Peyer's patch (tissue), 4 donors: Measurements from ENCODE around the gene ATG7. TPM values are rescaled to one million over a fixed set of nuclear protein-coding genes. Genes with fewer than 3 reads are reported as not detected.
A peak's percentile ranks its signal among the peaks of the same experiment; 100 is the strongest.
"Not testable (repeated sequence)": the region's sequence is repeated elsewhere in the genome, so short reads cannot be mapped to it uniquely, and the experiment has no call there.

Experiments used
- DNase-seq, 3 donors: peaks; one replicate each; pipeline ENCODE4 v3.0.0-alpha.2; 2017 to 2019
- H3K27ac ChIP-seq, 4 donors: fragments of 200-600 bp; sonication (generic); one replicate each; pipeline ENCODE4 v1.5.1; 2016 to 2019
- H3K27me3 ChIP-seq, 2 donors: fragments of 200-600 bp; sonication (generic); one replicate each; pipeline ENCODE4 v1.5.1; 2019
- H3K36me3 ChIP-seq, 3 donors: fragments of 200-600 bp; sonication (generic); one replicate each; pipeline ENCODE4 v1.5.1; 2016 to 2019
- H3K4me1 ChIP-seq, 4 donors: fragments of 200-600 bp; sonication (generic); one replicate each; pipeline ENCODE4 v1.5.1; 2016 to 2019
- H3K4me3 ChIP-seq, 4 donors: fragments of 200-600 bp; sonication (generic); 1 replicate in 3 of 4; 2 replicates in 1 of 4; pipeline ENCODE4 v1.5.1; 2016 to 2019; ENCODE audit warnings: mild to moderate bottlenecking in 1 of 4
- H3K9me3 ChIP-seq, 4 donors: fragments of 200-600 bp; sonication (generic); one replicate each; pipeline ENCODE4 v1.5.1; 2016 to 2019; ENCODE audit warnings: mild to moderate bottlenecking in 1 of 4
- CTCF ChIP-seq, 6 experiments: fragments of 450-650 bp in 4 of 6; fragments of 200-600 bp in 2 of 6; sonication (generic) in 1 of 6; IDR thresholded peaks; one replicate each; pipeline ENCODE4 v1.5.1; 2017 to 2019; ENCODE audit warnings: antibody characterized with exemption in 6 of 6, mild to moderate bottlenecking in 3 of 6, moderate library complexity in 1 of 6
- POLR2A ChIP-seq, 2 donors: fragments of 450-650 bp; IDR thresholded peaks; one replicate each; pipeline ENCODE4 v1.5.1; 2017; ENCODE audit warnings: antibody characterized with exemption in 2 of 2, mild to moderate bottlenecking in 2 of 2, moderate library complexity in 2 of 2
- total RNA-seq, 4 donors: library from RNA; depleted of rRNA; stranded (reverse); fragments of >200 nt; gene quantifications; one replicate each; pipeline ENCODE4 v1.1.0, GENCODE V29; 2016

Gene ATG7
- total RNA-seq, 4 donors from 2014 or later, result 45.2 to 126 (median 70.8) TPM

GRCh38 chr3:11509173-11510000 is 237.2 kb downstream of the ATG7 start:
- DNase-seq, result peak in 2 of 3 donors; percentile 25 to 74
- Histone ChIP-seq H3K4me3 (no peak overlapping the region), H3K4me1 (peaks cover 0 to 23% (median 0%) of the 10 kb centered on the region in 4 donors), H3K27ac (peak overlapping the region; percentile 16 to 70 (median 50)), H3K9me3 (no peaks in the 10 kb centered on the region), H3K36me3 (no peaks in the 10 kb centered on the region), H3K27me3 (no peaks in the 10 kb centered on the region)
- no peak for TF ChIP-seq POLR2A (IDR thresholded peaks at IDR 0.05)
- TF ChIP-seq CTCF (IDR thresholded peaks at IDR 0.05), result peak in 2 of 6 experiments; percentile 9 to 19

GRCh38 chr3:11510001-11510340 is 237.8 kb downstream of the ATG7 start:
- no peak for DNase-seq
- Histone ChIP-seq H3K36me3 (no peaks in the 10 kb centered on the region), H3K4me1 (peaks cover 0 to 28% (median 0%) of the 10 kb centered on the region in 4 donors), H3K27me3 (no peaks in the 10 kb centered on the region), H3K9me3 (no peaks in the 10 kb centered on the region), H3K4me3 (no peak overlapping the region), H3K27ac (peak overlapping the region; percentile 1 to 70 (median 36))
- TF ChIP-seq POLR2A (IDR thresholded peaks at IDR 0.05) (no peak), CTCF (IDR thresholded peaks at IDR 0.05) (no peak)

GRCh38 chr3:11510356-11510755 is 238.2 kb downstream of the ATG7 start:
- Histone ChIP-seq H3K4me1 (peaks cover 0 to 28% (median 0%) of the 10 kb centered on the region in 4 donors), H3K4me3 (no peak overlapping the region), H3K27me3 (no peaks in the 10 kb centered on the region), H3K9me3 (no peaks in the 10 kb centered on the region), H3K27ac (peak overlapping the region in 3 of 4 donors; percentile 1 to 70 (median 58)), H3K36me3 (no peaks in the 10 kb centered on the region)
- TF ChIP-seq POLR2A (IDR thresholded peaks at IDR 0.05), result no peak
- TF ChIP-seq CTCF (IDR thresholded peaks at IDR 0.05), result no peak
- DNase-seq, result no peak

- not testable (repeated sequence) for H3K36me3 ChIP-seq, H3K27ac ChIP-seq, H3K27me3 ChIP-seq, H3K9me3 ChIP-seq, H3K4me3 ChIP-seq, DNase-seq
- H3K4me1 ChIP-seq, result peaks cover 0 to 28% (median 0%) of the 10 kb centered on the region in 4 donors
These were observed 239.4 kb downstream of the ATG7 start for GRCh38 chr3:11511606-11512005.

- peaks cover 0 to 28% (median 0%) of the 10 kb centered on the region in 4 donors for H3K4me1 ChIP-seq
These were observed 241.1 kb downstream of the ATG7 start for GRCh38 chr3:11513125-11513816.

GRCh38 chr3:11513817-11514135 is 241.6 kb downstream of the ATG7 start:
- TF ChIP-seq CTCF (IDR thresholded peaks at IDR 0.05) (no peak), POLR2A (IDR thresholded peaks at IDR 0.05) (no peak)
- Histone ChIP-seq H3K4me1 (peaks cover 0 to 28% (median 0%) of the 10 kb centered on the region in 4 donors), H3K36me3 (no peaks in the 10 kb centered on the region), H3K27ac (peak overlapping the region in 2 of 4 donors; percentile 21 to 53), H3K27me3 (no peaks in the 10 kb centered on the region), H3K4me3 (no peak overlapping the region), H3K9me3 (no peaks in the 10 kb centered on the region)
- no peak for DNase-seq

More at GRCh38 chr3:11513125-11513816, 241.1 kb downstream of the ATG7 start:
- DNase-seq, H3K4me3 ChIP-seq, H3K27me3 ChIP-seq, H3K36me3 ChIP-seq, H3K9me3 ChIP-seq: not testable (repeated sequence)
- peak overlapping the region in 2 of 4 donors; percentile 21 to 53 for H3K27ac ChIP-seq
